ENCODE data around the gene RNF168. TPM values are rescaled to one million over a fixed set of nuclear protein-coding genes. Genes with fewer than 3 reads are reported as not detected.

RNF168 gene
- total and polyA plus RNA-seq, 2 of the 4 experiments (the other 2 are of a cell fraction), result 2.5 to 15.2 TPM

DNA sequence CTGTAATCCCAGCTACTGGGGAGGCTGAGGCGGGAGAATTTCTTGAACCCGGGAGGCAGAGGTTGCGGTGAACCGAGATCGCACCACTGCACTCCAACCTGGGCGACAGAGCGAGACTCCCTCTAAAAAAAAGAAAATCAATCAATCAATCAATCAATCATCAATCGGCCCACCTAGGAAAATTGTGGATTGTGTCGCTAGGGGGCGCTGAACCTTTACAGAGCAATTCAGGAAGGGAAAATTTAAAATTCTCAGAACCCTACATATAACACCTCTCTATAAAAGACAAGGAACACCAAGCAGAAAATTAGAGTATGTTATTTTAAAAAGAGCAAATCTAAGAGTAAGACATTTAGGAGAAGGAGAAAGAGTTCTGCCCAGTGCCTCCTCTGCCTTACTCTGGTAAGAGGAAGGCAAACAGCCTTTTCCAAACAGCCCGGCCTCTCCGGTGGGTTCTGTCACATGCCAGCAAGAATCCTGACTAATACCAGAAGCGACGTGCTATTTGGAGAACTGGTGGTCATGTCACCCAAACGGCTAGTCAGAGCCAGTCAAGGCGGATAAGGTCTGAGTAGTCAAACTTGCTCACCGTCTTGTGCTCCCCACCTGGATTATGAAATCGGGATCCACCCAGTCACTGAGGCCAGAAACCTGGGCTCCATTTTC, 33.9 kb upstream of the RNF168 start:
- Histone ChIP-seq H3K56ac (ENCODE audit: extremely low read depth, insufficient read depth, low read length) (no peak overlapping the region), H3K9ac (ENCODE audit: low read depth, low read length) (no peak overlapping the region), H3K14ac (replicated peaks; ENCODE audit: low read depth, low read length) (no peak overlapping the region), H2BK5ac (ENCODE audit: low read depth, low read length, poor library complexity, severe bottlenecking) (no peak overlapping the region), H4K8ac (ENCODE audit: low read depth in 2 of 2, low read length in 2 of 2) (no peak overlapping the region), H3K18ac (ENCODE audit: low read depth, low read length) (no peak overlapping the region), H3K4me2 (ENCODE audit: low read depth, low read length) (no peak overlapping the region), H4K91ac (ENCODE audit: insufficient read depth, low read depth, low read length) (no peak overlapping the region), H3K9me3 (ENCODE audit: control insufficient read depth, insufficient read depth, low read length) (no peaks in the 10 kb centered on the region), H3K4me1 (ENCODE audit: control insufficient read depth, insufficient read depth, low read length) (no peaks in the 10 kb centered on the region), H3K4ac (ENCODE audit: low read depth, low read length) (no peak overlapping the region), H2BK15ac (ENCODE audit: low read depth, low read length) (no peak overlapping the region), H2AK9ac (replicated peaks; ENCODE audit: low read depth, low read length, poor library complexity) (no peak overlapping the region), H3K36me3 (ENCODE audit: control insufficient read depth, insufficient read depth, low read length) (no peaks in the 10 kb centered on the region), H2AFZ (replicated peaks; ENCODE audit: low read length, poor library complexity) (no peak overlapping the region), H2AK5ac (ENCODE audit: low read depth, low read length) (no peak overlapping the region), H3K27ac (ENCODE audit: insufficient read depth, low read length) (no peak overlapping the region), H2BK20ac (ENCODE audit: low read depth, low read length) (no peak overlapping the region), H4K5ac (ENCODE audit: low read depth, low read length) (no peak overlapping the region), H3K4me3 (ENCODE audit: insufficient read depth, low read depth, low read length) (no peak overlapping the region), H3K9me1 (ENCODE audit: insufficient read depth, low read length) (no peaks in the 10 kb centered on the region), H2BK120ac (ENCODE audit: low read depth, low read length) (no peak overlapping the region), H3K27me3 (ENCODE audit: control insufficient read depth, insufficient read depth, low read length) (no peaks in the 10 kb centered on the region; the same call in 1 of the 2 replicates), H3K79me1 (ENCODE audit: low read depth in 1 of 2, low read length in 2 of 2) (no peaks in the 10 kb centered on the region), H4K20me1 (ENCODE audit: insufficient read depth, low read length) (no peaks in the 10 kb centered on the region), H3K23ac (ENCODE audit: low read depth, low read length) (no peak overlapping the region)
- CTCF ChIA-PET, result no interaction called here
- in situ Hi-C loops (cut with MboI; ENCODE audit: low sequenced_read_pairs) (no loop called here), dilution Hi-C loops (cut with HindIII; ENCODE audit: low sequenced_read_pairs, unreplicated experiment) (no loop called here), intact Hi-C loops (cut with micrococcal nuclease) (no loop called here)
- DNase-seq (peak; percentile 13), ATAC-seq (ENCODE audit: low read depth) (no peak)
- no TSS peak for BruUV-seq (replicated peaks)
- POLR2A ChIA-PET (ENCODE audit: unreplicated experiment), result no interaction called here
- TF ChIP-seq, protein P1, sequence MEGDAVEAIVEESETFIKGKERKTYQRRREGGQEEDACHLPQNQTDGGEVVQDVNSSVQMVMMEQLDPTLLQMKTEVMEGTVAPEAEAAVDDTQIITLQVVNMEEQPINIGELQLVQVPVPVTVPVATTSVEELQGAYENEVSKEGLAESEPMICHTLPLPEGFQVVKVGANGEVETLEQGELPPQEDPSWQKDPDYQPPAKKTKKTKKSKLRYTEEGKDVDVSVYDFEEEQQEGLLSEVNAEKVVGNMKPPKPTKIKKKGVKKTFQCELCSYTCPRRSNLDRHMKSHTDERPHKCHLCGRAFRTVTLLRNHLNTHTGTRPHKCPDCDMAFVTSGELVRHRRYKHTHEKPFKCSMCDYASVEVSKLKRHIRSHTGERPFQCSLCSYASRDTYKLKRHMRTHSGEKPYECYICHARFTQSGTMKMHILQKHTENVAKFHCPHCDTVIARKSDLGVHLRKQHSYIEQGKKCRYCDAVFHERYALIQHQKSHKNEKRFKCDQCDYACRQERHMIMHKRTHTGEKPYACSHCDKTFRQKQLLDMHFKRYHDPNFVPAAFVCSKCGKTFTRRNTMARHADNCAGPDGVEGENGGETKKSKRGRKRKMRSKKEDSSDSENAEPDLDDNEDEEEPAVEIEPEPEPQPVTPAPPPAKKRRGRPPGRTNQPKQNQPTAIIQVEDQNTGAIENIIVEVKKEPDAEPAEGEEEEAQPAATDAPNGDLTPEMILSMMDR (conservative IDR thresholded peaks at IDR 0.05; ENCODE audit: low read depth, low read length), result peak; percentile 55
- TF ChIP-seq, protein P2, sequence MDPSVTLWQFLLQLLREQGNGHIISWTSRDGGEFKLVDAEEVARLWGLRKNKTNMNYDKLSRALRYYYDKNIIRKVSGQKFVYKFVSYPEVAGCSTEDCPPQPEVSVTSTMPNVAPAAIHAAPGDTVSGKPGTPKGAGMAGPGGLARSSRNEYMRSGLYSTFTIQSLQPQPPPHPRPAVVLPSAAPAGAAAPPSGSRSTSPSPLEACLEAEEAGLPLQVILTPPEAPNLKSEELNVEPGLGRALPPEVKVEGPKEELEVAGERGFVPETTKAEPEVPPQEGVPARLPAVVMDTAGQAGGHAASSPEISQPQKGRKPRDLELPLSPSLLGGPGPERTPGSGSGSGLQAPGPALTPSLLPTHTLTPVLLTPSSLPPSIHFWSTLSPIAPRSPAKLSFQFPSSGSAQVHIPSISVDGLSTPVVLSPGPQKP (IDR thresholded peaks at IDR 0.05; ENCODE audit: borderline replicate concordance, low read depth, low read length), result no peak
- TF ChIP-seq RAD21 (IDR thresholded peaks at IDR 0.05; ENCODE audit: low read length), result peak; percentile 35
- 49% methylated on average over 4 of the region's 18 CpGs; no CpG with 5 or more reads in 1 of the 2 experiments for WGBS, 2 experiments (ENCODE audit: extremely low coverage in 2 of 2, insufficient read length in 1 of 2)

All from IMR-90 (cell line).